Left cardiac atrium (tissue), 4 donors: ENCODE measurements around the gene NCF2. TPM values are rescaled to one million over a fixed set of nuclear protein-coding genes. Genes with fewer than 3 reads are reported as not detected.

Experiments used
- ATAC-seq, 2 donors: fragments of 200-7000 bp; cut with Tn5 transposase; one replicate each; pipeline ENCODE4 v1.9.1; 2020; ENCODE audit warnings: mild to moderate bottlenecking in 2 of 2, moderate library complexity in 2 of 2
- DNase-seq: peaks from one replicate; pipeline ENCODE4 v3.0.0-alpha.2; 2020
- intact Hi-C, 2 donors: fragments of 100-400 bp; cut with DNase I; formaldehyde crosslinking; loops; one replicate each; pipeline versions ENCODE4 v1.14.1 to v1.15.1; 2022 to 2023
- total RNA-seq, 2 donors: library from RNA; stranded (reverse); fragmentation: NEBNext Ultra II Directional; extraction: Animal tissue kit (Norgen Biotek cat#: 25700); gene quantifications; one replicate each; pipeline ENCODE4 v1.2.1, GENCODE V29; 2021
- donor health status: DM: no; HTN: yes; CAD: no.
- donor health status: DM: no; HTN: yes; CAD: no; lungs with severe emphysema.
- donor health status: DM: yes; HTN: yes; CAD: no.
- donor health status: Dilated cardiomyopathy.

The NCF2 gene
- total RNA-seq, 2 donors from 2014 or later, result 9.7 to 16.0 TPM

GRCh38 chr1:183592733-183593132 lies 2.5 kb upstream of the NCF2 start:
- intact Hi-C loops, result no loop called here

GRCh38 chr1:183589874-183590243 lies 400 bp downstream of the NCF2 start:
- DNase-seq, result no peak
- intact Hi-C loops, result no loop called here
- no peak for ATAC-seq

More at GRCh38 chr1:183592733-183593132, 2.5 kb upstream of the NCF2 start:
- ATAC-seq, result no peak
- no peak for DNase-seq

- intact Hi-C loops, result no loop called here
- DNase-seq, result no peak
- ATAC-seq, result no peak
Observed at GRCh38 chr1:183589384-183589783, 875 bp downstream of the NCF2 start.

- DNase-seq, result no peak
- no peak for ATAC-seq
- intact Hi-C loops, result no loop called here
Observed at GRCh38 chr1:183588827-183589226, 1.4 kb downstream of the NCF2 start.

GRCh38 chr1:183586926-183587325 lies 3.3 kb downstream of the NCF2 start:
- intact Hi-C loops, result no loop called here
- no peak for ATAC-seq
- no peak for DNase-seq

GRCh38 chr1:183586455-183586854 lies 3.8 kb downstream of the NCF2 start:
- intact Hi-C loops, result no loop called here
- ATAC-seq, result no peak
- DNase-seq, result no peak

- intact Hi-C loops, result no loop called here
- ATAC-seq (no peak), DNase-seq (no peak)
Observed at GRCh38 chr1:183585038-183585437, 5.2 kb downstream of the NCF2 start.

- intact Hi-C loops, result no loop called here
- ATAC-seq, result no peak
- DNase-seq, result no peak
Observed at GRCh38 chr1:183584147-183584546, 6.1 kb downstream of the NCF2 start.

- peak in 1 of 2 donors; percentile 37 for ATAC-seq
- intact Hi-C loops, result no loop called here
- no peak for DNase-seq
Observed at GRCh38 chr1:183583466-183583865, 6.8 kb downstream of the NCF2 start.

- no peak for ATAC-seq
- intact Hi-C loops, result no loop called here
Observed at GRCh38 chr1:183582021-183582713, 8.1 kb downstream of the NCF2 start.

GRCh38 chr1:183580281-183580682 lies 10.0 kb downstream of the NCF2 start:
- ATAC-seq (peak; percentile 55 to 59), DNase-seq (no peak)
- intact Hi-C loops, result no loop called here

More at GRCh38 chr1:183582021-183582713, 8.1 kb downstream of the NCF2 start:
- DNase-seq, result no peak

GRCh38 chr1:183578856-183579255 lies 11.4 kb downstream of the NCF2 start:
- ATAC-seq (peak; percentile 13 to 16), DNase-seq (no peak)
- intact Hi-C loops, result no loop called here

- DNase-seq (no peak), ATAC-seq (no peak)
- intact Hi-C loops, result no loop called here
Observed at GRCh38 chr1:183577897-183578465, 12.3 kb downstream of the NCF2 start.

- DNase-seq (no peak), ATAC-seq (peak in 1 of 2 donors; percentile 33)
- intact Hi-C loops, result no loop called here
Observed at GRCh38 chr1:183576537-183576936, 13.7 kb downstream of the NCF2 start.

GRCh38 chr1:183575606-183576005 lies 14.7 kb downstream of the NCF2 start:
- ATAC-seq, result no peak
- intact Hi-C loops, result no loop called here

GRCh38 chr1:183572721-183573120 lies 17.5 kb downstream of the NCF2 start:
- ATAC-seq, result no peak
- DNase-seq, result no peak
- intact Hi-C loops, result no loop called here

More at GRCh38 chr1:183575606-183576005, 14.7 kb downstream of the NCF2 start:
- no peak for DNase-seq

- intact Hi-C loops, result no loop called here
- ATAC-seq (no peak), DNase-seq (no peak)
Observed at GRCh38 chr1:183571678-183572268, 18.5 kb downstream of the NCF2 start.

GRCh38 chr1:183570451-183570850 lies 19.8 kb downstream of the NCF2 start:
- intact Hi-C loops, result no loop called here
- ATAC-seq (no peak), DNase-seq (no peak)

- intact Hi-C loops, result no loop called here
- DNase-seq (no peak), ATAC-seq (no peak)
Observed at GRCh38 chr1:183569801-183570200, 20.5 kb downstream of the NCF2 start.

- ATAC-seq (no peak), DNase-seq (no peak)
- intact Hi-C loops, result no loop called here
Observed at GRCh38 chr1:183569141-183569540, 21.1 kb downstream of the NCF2 start.
